WTC11 (cell line): ENCODE results near the gene MACROD2. TPM values are rescaled to one million over a fixed set of nuclear protein-coding genes. Genes with fewer than 3 reads are reported as not detected.

ENCODE experiments used
- ATAC-seq: fragments of 200-7000 bp; cut with Tn5 transposase; 2 replicates; pipeline ENCODE4 v1.10.0; 2021; ENCODE audit warnings: mild to moderate bottlenecking, moderate library complexity
- CTCF ChIA-PET: fragments of 300-600 bp; sonication (Branson Sonifier 250); formaldehyde crosslinking; loops from one replicate; lab custom pipeline; 2021; ENCODE audit warnings: antibody characterized with exemption; lab: Charles Lee
- POLR2A ChIA-PET: fragments of 350-600 bp; sonication (Branson Sonifier 250); formaldehyde crosslinking; loops from one replicate; lab custom pipeline; 2021; ENCODE audit warnings: antibody characterized with exemption; lab: Charles Lee
- DNase-seq: peaks from one replicate; pipeline ENCODE4 v3.0.0; 2021; ENCODE audit warnings: low spot score
- H3K27ac Mint-ChIP-seq: 2 replicates; pipeline ENCODE4 v1.8.0; 2021; ENCODE audit warnings: mixed read lengths
- H3K27me3 Mint-ChIP-seq: 2 replicates; pipeline ENCODE4 v1.8.0; 2021; ENCODE audit warnings: low read depth, mild to moderate bottlenecking, moderate library complexity, mixed read lengths
- H3K36me3 Mint-ChIP-seq: 2 replicates; pipeline ENCODE4 v1.8.0; 2021; ENCODE audit warnings: mixed read lengths
- H3K4me1 Mint-ChIP-seq: 2 replicates; pipeline ENCODE4 v1.8.0; 2022; ENCODE audit warnings: mixed read lengths
- H3K4me3 Mint-ChIP-seq: 2 replicates; pipeline ENCODE4 v1.8.0; 2021; ENCODE audit warnings: mild to moderate bottlenecking, moderate library complexity, mixed read lengths
- H3K9me3 Mint-ChIP-seq: 2 replicates; pipeline ENCODE4 v1.8.0; 2021; ENCODE audit warnings: mixed read lengths
- ELF4 ChIP-seq: sonication (generic); formaldehyde crosslinking; IDR thresholded peaks from 2 replicates; pipeline ENCODE4 v1.8.1; 2022; ENCODE audit warnings: low read depth, mild to moderate bottlenecking, moderate library complexity, missing genetic modification reagents
- FOXJ3 ChIP-seq: sonication (generic); formaldehyde crosslinking; IDR thresholded peaks from 2 replicates; pipeline ENCODE4 v1.9.0; 2021; ENCODE audit warnings: missing genetic modification reagents, mild to moderate bottlenecking, borderline replicate concordance
- MAX ChIP-seq: sonication (generic); formaldehyde crosslinking; IDR thresholded peaks from 2 replicates; pipeline ENCODE4 v1.8.0; 2022; ENCODE audit warnings: mild to moderate bottlenecking, missing genetic modification reagents
- NR1H2 ChIP-seq: sonication (generic); formaldehyde crosslinking; IDR thresholded peaks from 2 replicates; pipeline ENCODE4 v1.9.0; 2021; ENCODE audit warnings: mild to moderate bottlenecking, moderate library complexity, missing genetic modification reagents
- STAT6 ChIP-seq: sonication (generic); formaldehyde crosslinking; conservative IDR thresholded peaks from 2 replicates; pipeline ENCODE4 v1.8.1; 2023; ENCODE audit warnings: mild to moderate bottlenecking, low read depth, missing genetic modification reagents, moderate library complexity
- TEAD1 ChIP-seq: sonication (generic); formaldehyde crosslinking; IDR thresholded peaks from 2 replicates; pipeline ENCODE4 v1.8.0; 2022; ENCODE audit warnings: mild to moderate bottlenecking, missing genetic modification reagents
- ZBTB43 ChIP-seq: sonication (generic); formaldehyde crosslinking; IDR thresholded peaks from 2 replicates; pipeline ENCODE4 v1.8.1; 2023; ENCODE audit warnings: mild to moderate bottlenecking, missing genetic modification reagents
- ZNF138 ChIP-seq: sonication (generic); formaldehyde crosslinking; conservative IDR thresholded peaks from 2 replicates; pipeline ENCODE4 v1.8.1; 2022; ENCODE audit warnings: mild to moderate bottlenecking, moderate library complexity, missing genetic modification reagents
- ZNF219 ChIP-seq: sonication (generic); formaldehyde crosslinking; IDR thresholded peaks from 2 replicates; pipeline ENCODE4 v1.8.0; 2023; ENCODE audit warnings: missing genetic modification reagents, mild to moderate bottlenecking, borderline replicate concordance
- ZNF671 ChIP-seq: fragments of 250-450 bp; sonication (Bioruptor Pico); IDR thresholded peaks from 2 replicates; pipeline ENCODE4 v1.8.0; 2021; ENCODE audit warnings: mild to moderate bottlenecking
- total RNA-seq: library from RNA; stranded (reverse); gene quantifications from 3 replicates; pipeline ENCODE4 v1.2.3, GENCODE V29; 2021
- TF ChIP-seq, protein P1 (sequence below): sonication (generic); formaldehyde crosslinking; IDR thresholded peaks from 2 replicates; pipeline ENCODE4 v1.8.1; 2022; ENCODE audit warnings: missing genetic modification reagents, borderline replicate concordance
- TF ChIP-seq, protein P2 (sequence below): fragments of 250-450 bp; sonication (Bioruptor Pico); IDR thresholded peaks from 2 replicates; pipeline ENCODE4 v2.1.2; 2022; ENCODE audit warnings: mild to moderate bottlenecking, moderate library complexity

MACROD2 gene
- total RNA-seq, 1 experiment from 2014 or later, result 4.1 TPM

DNA sequence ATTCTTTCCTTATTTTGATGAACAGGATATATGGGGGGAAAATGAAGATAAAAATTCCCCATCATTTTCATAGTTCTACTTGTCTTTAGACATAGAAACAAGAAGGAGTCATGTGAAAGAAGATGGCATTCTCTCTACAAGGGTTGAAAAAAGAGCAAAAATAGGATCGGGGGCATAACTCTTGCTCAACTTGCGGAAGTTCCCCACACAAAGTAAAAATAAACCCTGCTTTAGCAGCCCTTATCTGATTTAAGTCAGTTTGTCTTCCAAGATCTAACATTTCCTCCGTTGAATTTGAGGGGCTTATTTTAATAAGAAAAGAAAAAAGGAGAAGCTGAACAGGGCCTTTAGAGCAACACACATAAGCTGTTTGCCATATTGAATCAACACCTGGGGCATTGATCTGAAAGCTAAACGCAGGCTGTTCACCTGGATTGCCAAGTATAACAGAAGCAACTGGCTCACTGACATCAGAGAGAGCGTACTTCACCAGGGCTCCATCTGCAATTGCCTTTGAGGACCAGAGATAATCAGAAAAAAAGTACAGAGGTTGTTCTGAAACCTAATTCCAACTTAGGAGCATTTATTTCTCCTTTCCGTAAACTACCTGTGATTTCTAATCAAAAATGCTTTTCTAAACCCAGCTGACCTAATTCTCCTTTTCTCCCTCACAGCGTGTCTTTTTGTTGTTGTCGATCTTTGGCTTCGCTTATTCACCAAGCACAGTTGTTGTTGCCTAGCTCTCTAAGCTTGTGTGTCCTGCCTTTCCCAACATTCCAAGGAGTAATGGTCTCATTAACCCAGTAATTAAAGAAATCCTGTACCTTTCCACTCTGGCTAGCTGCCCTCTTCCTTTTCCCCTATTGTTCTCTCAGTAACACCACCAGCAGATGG lies 2010.0 kb downstream of the MACROD2 start:
- Mint-ChIP-seq H3K27ac (peak overlapping the region; percentile 83), H3K27me3 (no peaks in the 10 kb centered on the region; the same call in 1 of the 2 replicates), H3K4me1 (peaks cover 35% of the 10 kb centered on the region), H3K4me3 (peak overlapping the region; percentile 5; the same call in 1 of the 2 replicates), H3K9me3 (no peaks in the 10 kb centered on the region), H3K36me3 (no peaks in the 10 kb centered on the region)
- ATAC-seq, result peak; percentile 65
- CTCF ChIA-PET, result interaction anchor here (1.4 to 1.6 kb wide), 2 partner anchors 13 to 29 kb away, joined by 3 to 7 read pairs; no protein-coding TSS in a partner anchor
- POLR2A ChIA-PET, result no interaction called here
- TF ChIP-seq ZNF219 (CRISPR knock-in tag), result no peak
- TF ChIP-seq TEAD1 (CRISPR knock-in tag), result 0 out of 2 replicates have a peak, but pooled peaks have one; percentile 41
- no peak for DNase-seq

DNA sequence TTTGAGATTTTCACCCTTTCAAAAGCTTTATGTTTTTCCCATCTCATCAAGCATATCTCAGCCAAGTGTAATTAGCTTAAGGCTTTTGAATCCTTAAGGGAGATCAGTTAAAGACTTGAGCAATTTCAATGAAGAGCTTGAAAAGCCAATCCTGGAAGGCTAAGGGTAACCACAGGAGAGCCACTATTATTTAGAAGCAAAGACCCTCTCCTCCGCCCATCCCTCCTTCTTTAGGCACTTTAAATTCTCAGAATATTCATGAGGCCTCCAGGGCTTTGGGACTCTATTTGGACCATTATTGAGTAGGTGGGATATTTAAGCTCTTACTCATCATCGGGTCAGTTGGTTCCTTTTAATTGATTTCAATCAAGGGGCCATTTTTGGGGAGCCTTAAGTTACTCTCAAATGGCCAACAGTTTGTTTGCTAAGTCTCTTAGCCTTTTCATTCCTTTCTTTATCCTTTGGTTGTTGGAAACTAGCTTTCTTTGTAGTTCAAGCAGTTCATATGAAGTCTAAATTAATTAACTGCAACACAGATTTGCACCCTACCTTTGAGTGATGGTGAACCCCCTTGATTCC lies 2010.7 kb downstream of the MACROD2 start:
- Mint-ChIP-seq H3K27ac (peak overlapping the region; percentile 83), H3K9me3 (no peaks in the 10 kb centered on the region), H3K4me1 (peaks cover 35% of the 10 kb centered on the region), H3K36me3 (no peaks in the 10 kb centered on the region), H3K27me3 (peaks cover 5% of the 10 kb centered on the region), H3K4me3 (no peak overlapping the region)
- peak; percentile 84 for ATAC-seq
- ChIA-PET CTCF (interaction anchor here (1.4 to 1.6 kb wide), 2 partner anchors 12 to 30 kb away, joined by 3 to 7 read pairs; no protein-coding TSS in a partner anchor), POLR2A (no interaction called here)
- DNase-seq, result no peak
- TF ChIP-seq NR1H2 (CRISPR knock-in tag), result no peak
- TF ChIP-seq FOXJ3, result no peak
- TF ChIP-seq MAX, result no peak
- TF ChIP-seq ZNF138 (CRISPR knock-in tag), result no peak
- no peak for TF ChIP-seq ELF4 (CRISPR knock-in tag)
- no peak for TF ChIP-seq STAT6 (CRISPR knock-in tag)
- no peak for TF ChIP-seq ZBTB43 (CRISPR knock-in tag)
- TF ChIP-seq, protein P1, sequence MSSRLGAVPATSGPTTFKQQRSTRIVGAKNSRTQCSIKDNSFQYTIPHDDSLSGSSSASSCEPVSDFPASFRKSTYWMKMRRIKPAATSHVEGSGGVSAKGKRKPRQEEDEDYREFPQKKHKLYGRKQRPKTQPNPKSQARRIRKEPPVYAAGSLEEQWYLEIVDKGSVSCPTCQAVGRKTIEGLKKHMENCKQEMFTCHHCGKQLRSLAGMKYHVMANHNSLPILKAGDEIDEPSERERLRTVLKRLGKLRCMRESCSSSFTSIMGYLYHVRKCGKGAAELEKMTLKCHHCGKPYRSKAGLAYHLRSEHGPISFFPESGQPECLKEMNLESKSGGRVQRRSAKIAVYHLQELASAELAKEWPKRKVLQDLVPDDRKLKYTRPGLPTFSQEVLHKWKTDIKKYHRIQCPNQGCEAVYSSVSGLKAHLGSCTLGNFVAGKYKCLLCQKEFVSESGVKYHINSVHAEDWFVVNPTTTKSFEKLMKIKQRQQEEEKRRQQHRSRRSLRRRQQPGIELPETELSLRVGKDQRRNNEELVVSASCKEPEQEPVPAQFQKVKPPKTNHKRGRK (CRISPR knock-in tag), result no peak
- TF ChIP-seq, protein P2, sequence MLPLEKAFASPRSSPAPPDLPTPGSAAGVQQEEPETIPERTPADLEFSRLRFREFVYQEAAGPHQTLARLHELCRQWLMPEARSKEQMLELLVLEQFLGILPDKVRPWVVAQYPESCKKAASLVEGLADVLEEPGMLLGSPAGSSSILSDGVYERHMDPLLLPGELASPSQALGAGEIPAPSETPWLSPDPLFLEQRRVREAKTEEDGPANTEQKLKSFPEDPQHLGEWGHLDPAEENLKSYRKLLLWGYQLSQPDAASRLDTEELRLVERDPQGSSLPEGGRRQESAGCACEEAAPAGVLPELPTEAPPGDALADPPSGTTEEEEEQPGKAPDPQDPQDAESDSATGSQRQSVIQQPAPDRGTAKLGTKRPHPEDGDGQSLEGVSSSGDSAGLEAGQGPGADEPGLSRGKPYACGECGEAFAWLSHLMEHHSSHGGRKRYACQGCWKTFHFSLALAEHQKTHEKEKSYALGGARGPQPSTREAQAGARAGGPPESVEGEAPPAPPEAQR (CRISPR knock-in tag), result no peak
- no peak for TF ChIP-seq ZNF671 (CRISPR knock-in tag)
